Smooth muscle cell (in vitro differentiated cells): Measurements from ENCODE around the gene MED19. TPM values are rescaled to one million over a fixed set of nuclear protein-coding genes. Genes with fewer than 3 reads are reported as not detected.
A peak's percentile ranks its signal among the peaks of the same experiment; 100 is the strongest.

Source experiments
- DNase-seq: peaks from one replicate; lab custom pipeline; 2025; ENCODE audit not compliant: unreplicated experiment; lab: John Stamatoyannopoulos, UW
- H2AFZ ChIP-seq: fragments of 200-600 bp; sonication (generic); 2 replicates; pipeline ENCODE4 v1.6.0; 2016; ENCODE audit warnings: antibody characterized with exemption, low read depth, mild to moderate bottlenecking
- H3F3A ChIP-seq: fragments of 200-600 bp; sonication (generic); 2 replicates; pipeline ENCODE4 v1.6.0; 2017; ENCODE audit warnings: antibody characterized with exemption, low read depth
- H3K27ac ChIP-seq: fragments of 200-600 bp; sonication (generic); 2 replicates; pipeline ENCODE4 v1.5.1; 2016; ENCODE audit warnings: low read depth, mild to moderate bottlenecking
- H3K27me3 ChIP-seq: fragments of 200-600 bp; sonication (generic); 2 replicates; pipeline ENCODE4 v1.6.1; 2016; ENCODE audit warnings: low read depth, mild to moderate bottlenecking
- H3K36me3 ChIP-seq: fragments of 200-600 bp; sonication (generic); 2 replicates; pipeline ENCODE4 v1.5.1; 2016; ENCODE audit warnings: low read depth
- H3K4me1 ChIP-seq: fragments of 200-600 bp; sonication (generic); 2 replicates; pipeline ENCODE4 v1.5.1; 2016; ENCODE audit warnings: low read depth
- H3K4me2 ChIP-seq: fragments of 200-600 bp; sonication (generic); 2 replicates; pipeline ENCODE4 v1.6.0; 2016; ENCODE audit warnings: mild to moderate bottlenecking
- H3K4me3 ChIP-seq: fragments of 200-600 bp; sonication (generic); 2 replicates; pipeline ENCODE4 v1.5.1; 2016; ENCODE audit warnings: mild to moderate bottlenecking
- H3K79me2 ChIP-seq: fragments of 200-600 bp; sonication (generic); 2 replicates; pipeline ENCODE4 v1.6.0; 2016; ENCODE audit warnings: low read depth, mild to moderate bottlenecking
- H3K9ac ChIP-seq: fragments of 200-600 bp; sonication (generic); 2 replicates; pipeline ENCODE4 v1.6.0; 2016; ENCODE audit warnings: low read depth
- H3K9me3 ChIP-seq: fragments of 200-600 bp; sonication (generic); replicated peaks from 2 replicates; pipeline ENCODE4 v1.5.1; 2016; ENCODE audit warnings: low read depth
- H4K20me1 ChIP-seq: fragments of 200-600 bp; sonication (generic); 2 replicates; pipeline ENCODE4 v1.6.0; 2016; ENCODE audit warnings: low read depth
- WGBS: methylation state at CpG from one replicate; pipeline ENCODE4 v1.1.7; 2016; ENCODE audit warnings: low lambda C conversion rate; 5-methylcytosine and 5-hydroxymethylcytosine counted together
- polyA plus RNA-seq: library from polyadenylated mRNA; unstranded; fragments of >200 nt; fragmentation: Nextera tagmentation; extraction: Ambion mirVana; gene quantifications from 2 replicates; pipeline ENCODE4 v1.2.1, GENCODE V29; 2016
- total RNA-seq: library from RNA; depleted of rRNA; stranded (reverse); fragments of >200 nt; gene quantifications from 2 replicates; pipeline ENCODE4 v1.2.3, GENCODE V29; 2014
- TF ChIP-seq, protein P1 (sequence below): fragments of 200-600 bp; sonication (generic); IDR thresholded peaks from 2 replicates; pipeline ENCODE4 v1.5.1; 2017; ENCODE audit warnings: borderline replicate concordance, mild to moderate bottlenecking, antibody characterized with exemption; ENCODE audit not compliant: insufficient read depth, poor library complexity, severe bottlenecking

MED19 gene
- total and polyA plus RNA-seq, 2 experiments from 2014 or later = 25.3 to 37.9 TPM

DNA sequence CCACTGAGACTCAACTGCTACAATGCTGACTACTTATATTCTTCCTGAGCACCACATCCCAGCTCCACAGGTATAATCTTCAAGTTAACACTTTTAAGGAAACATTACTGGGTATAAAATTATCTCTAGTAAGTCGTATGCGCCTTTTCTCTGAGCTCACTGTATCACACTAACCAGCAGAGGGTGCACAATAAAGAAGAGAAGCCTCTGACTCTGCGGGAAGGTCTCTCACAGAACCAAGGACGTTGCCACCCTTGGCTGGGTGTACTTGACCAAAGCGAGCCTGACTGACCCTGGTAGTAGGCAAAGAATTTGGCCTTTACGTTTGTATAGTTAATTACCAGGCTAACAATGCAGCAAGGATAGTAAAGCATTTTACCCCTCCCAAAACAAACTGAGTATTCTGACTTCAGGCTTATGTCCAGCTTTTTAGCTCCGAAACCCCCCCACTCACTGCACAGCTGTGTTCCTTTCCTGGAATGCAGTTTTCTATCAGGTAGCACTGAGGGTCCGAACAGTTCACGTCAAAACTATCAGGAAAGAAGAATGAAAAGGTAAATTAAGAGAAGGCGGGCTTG, 39.8 kb upstream of the MED19 start, which contains the start of gene BTBD18:
Gene BTBD18 (minus strand): TSS at position 144 of the 578 bp plus-strand sequence. CDS start 631 bp downstream, outside the sequence.
- DNase-seq = no peak

DNA sequence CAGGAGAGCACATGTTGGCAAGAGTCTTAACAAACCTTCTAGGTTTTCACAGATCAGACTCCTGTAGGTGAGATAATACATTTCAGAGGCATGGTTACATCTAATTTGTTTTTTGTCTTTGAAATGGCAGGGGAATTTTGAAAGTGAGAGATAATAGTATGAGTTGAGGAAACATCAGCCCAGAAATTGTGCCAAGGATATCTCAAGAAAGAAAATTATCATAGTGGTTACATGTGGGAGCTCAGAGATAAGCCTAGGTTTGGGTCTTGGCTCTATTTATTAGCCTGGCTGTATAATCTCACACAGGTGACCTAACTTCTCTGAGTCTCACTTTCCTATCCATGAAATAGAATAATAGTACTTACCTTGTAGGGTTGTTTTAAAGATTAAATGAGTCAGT, 39.2 kb upstream of the MED19 start:
- Histone ChIP-seq H3K27me3 (no peaks in the 10 kb centered on the region), H3F3A (peaks cover 9% of the 10 kb centered on the region), H3K4me1 (no peaks in the 10 kb centered on the region), H2AFZ (no peak overlapping the region), H3K4me3 (no peak overlapping the region), H3K27ac (no peak overlapping the region), H3K4me2 (no peak overlapping the region), H3K9ac (no peak overlapping the region), H3K9me3 (no peaks in the 10 kb centered on the region), H4K20me1 (no peaks in the 10 kb centered on the region), H3K36me3 (no peaks in the 10 kb centered on the region), H3K79me2 (no peaks in the 10 kb centered on the region)
- DNase-seq = no peak
- TF ChIP-seq, protein P1, sequence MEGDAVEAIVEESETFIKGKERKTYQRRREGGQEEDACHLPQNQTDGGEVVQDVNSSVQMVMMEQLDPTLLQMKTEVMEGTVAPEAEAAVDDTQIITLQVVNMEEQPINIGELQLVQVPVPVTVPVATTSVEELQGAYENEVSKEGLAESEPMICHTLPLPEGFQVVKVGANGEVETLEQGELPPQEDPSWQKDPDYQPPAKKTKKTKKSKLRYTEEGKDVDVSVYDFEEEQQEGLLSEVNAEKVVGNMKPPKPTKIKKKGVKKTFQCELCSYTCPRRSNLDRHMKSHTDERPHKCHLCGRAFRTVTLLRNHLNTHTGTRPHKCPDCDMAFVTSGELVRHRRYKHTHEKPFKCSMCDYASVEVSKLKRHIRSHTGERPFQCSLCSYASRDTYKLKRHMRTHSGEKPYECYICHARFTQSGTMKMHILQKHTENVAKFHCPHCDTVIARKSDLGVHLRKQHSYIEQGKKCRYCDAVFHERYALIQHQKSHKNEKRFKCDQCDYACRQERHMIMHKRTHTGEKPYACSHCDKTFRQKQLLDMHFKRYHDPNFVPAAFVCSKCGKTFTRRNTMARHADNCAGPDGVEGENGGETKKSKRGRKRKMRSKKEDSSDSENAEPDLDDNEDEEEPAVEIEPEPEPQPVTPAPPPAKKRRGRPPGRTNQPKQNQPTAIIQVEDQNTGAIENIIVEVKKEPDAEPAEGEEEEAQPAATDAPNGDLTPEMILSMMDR = no peak

More for the DNA sequence above, 39.8 kb upstream of the MED19 start, which contains the start of gene BTBD18:
- no peak within 1 kb of the TSS for H3K4me3 ChIP-seq
- no peak within 1 kb of the TSS for H2AFZ ChIP-seq
- H3F3A ChIP-seq = peaks cover 9% of the 10 kb centered on the region
- no peaks in the 10 kb centered on the region for H3K9me3 ChIP-seq
- H3K36me3 ChIP-seq = no peaks in the 10 kb centered on the region
- no peak within 1 kb of the TSS for H3K4me2 ChIP-seq
- no peak within 1 kb of the TSS for H3K9ac ChIP-seq
- no peak within 1 kb of the TSS for H3K27ac ChIP-seq
- H3K79me2 ChIP-seq = no peaks in the 10 kb centered on the region
- no peaks in the 10 kb centered on the region for H3K4me1 ChIP-seq
- H3K27me3 ChIP-seq = no peaks in the 10 kb centered on the region
- TF ChIP-seq, protein P1 = peak; percentile 56
- H4K20me1 ChIP-seq = no peaks in the 10 kb centered on the region
- 51% methylated on average over 10 of the region's 10 CpGs for WGBS

DNA sequence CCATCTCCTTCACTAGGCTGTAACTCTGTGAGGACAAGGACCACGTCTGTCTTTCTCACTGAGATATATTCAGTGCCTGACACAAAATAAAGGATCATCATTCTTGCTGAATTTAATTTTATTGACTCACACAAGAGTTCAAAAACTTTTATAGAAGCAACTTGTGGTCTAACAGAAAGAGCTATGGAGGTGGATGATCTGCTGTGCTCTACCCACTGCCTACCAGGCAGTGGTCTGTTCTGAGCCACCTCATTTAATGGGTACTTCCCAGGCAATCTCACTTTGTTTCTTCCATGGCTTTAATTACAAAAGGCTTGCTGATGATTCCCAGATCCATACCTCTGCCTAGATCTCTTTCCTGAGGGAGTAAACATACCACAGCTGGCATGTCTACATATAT, 34.9 kb upstream of the MED19 start:
- Histone ChIP-seq H3K9ac (no peak overlapping the region), H3K4me1 (peaks cover 9% of the 10 kb centered on the region), H3K79me2 (peaks cover 27% of the 10 kb centered on the region), H3K4me2 (no peak overlapping the region), H3K36me3 (no peaks in the 10 kb centered on the region), H2AFZ (no peak overlapping the region), H3K27ac (no peak overlapping the region), H4K20me1 (peaks cover 6% of the 10 kb centered on the region), H3F3A (peaks cover 9% of the 10 kb centered on the region), H3K9me3 (no peaks in the 10 kb centered on the region), H3K4me3 (no peak overlapping the region), H3K27me3 (no peaks in the 10 kb centered on the region)
- 96% methylated on average over 1 of the region's 1 CpG for WGBS
- no peak for DNase-seq
- TF ChIP-seq, protein P1 = no peak

DNA sequence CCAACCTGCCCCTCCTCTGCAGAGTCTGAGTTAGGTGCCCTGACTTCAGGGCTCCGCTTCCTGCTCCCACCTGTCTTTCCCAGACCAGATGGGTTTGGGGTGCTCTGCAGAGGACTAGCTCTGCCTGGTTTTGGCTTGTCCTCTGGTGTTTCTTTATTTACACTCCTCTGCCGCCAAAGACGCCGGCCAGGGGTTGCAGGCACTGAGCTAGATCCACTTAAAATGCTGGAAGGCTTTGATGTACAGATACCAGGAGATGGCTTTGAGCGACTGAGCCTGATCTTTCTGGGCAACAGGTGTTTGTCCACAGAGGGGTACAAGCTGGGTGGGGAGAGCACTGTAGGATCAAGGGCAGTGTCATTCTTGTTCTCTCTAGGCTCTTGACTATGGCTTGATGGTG, 33.2 kb upstream of the MED19 start:
- H4K20me1 ChIP-seq = peaks cover 6% of the 10 kb centered on the region
- H3K9me3 ChIP-seq = no peaks in the 10 kb centered on the region
- no peaks in the 10 kb centered on the region for H3K36me3 ChIP-seq
- H3K27me3 ChIP-seq = no peaks in the 10 kb centered on the region
- TF ChIP-seq, protein P1 = no peak
- H3K9ac ChIP-seq = no peak overlapping the region
- H3F3A ChIP-seq = peaks cover 13% of the 10 kb centered on the region
- H3K4me2 ChIP-seq = no peak overlapping the region
- H3K27ac ChIP-seq = no peak overlapping the region
- peaks cover 9% of the 10 kb centered on the region for H3K4me1 ChIP-seq
- H3K79me2 ChIP-seq = peaks cover 30% of the 10 kb centered on the region
- 97% methylated on average over 5 of the region's 5 CpGs for WGBS
- H2AFZ ChIP-seq = no peak overlapping the region
- no peak for DNase-seq
- no peak overlapping the region for H3K4me3 ChIP-seq
